Natural killer cell (primary cell): Measurements from ENCODE around the gene THG1L. TPM values are rescaled to one million over a fixed set of nuclear protein-coding genes. Genes with fewer than 3 reads are reported as not detected.

Experiments
- ATAC-seq, 3 donors: fragments of 150-1000 bp in 2 of 3; fragments of 200-7000 bp in 1 of 3; cut with Tn5 transposase; 1 replicate in 1 of 3; 2 replicates in 2 of 3; pipeline ENCODE4 v1.10.0; 2021; ENCODE audit warnings: mild to moderate bottlenecking in 2 of 3, moderate library complexity in 2 of 3
- DNase-seq, 2 donors: peaks; one replicate each; pipeline versions ENCODE4 v3.0.0 to v3.0.0-alpha.2; 2013 to 2021; ENCODE audit warnings: mixed read lengths in 1 of 2
- H3K27ac ChIP-seq: one replicate; pipeline ENCODE4 v1.5.1; 2013; ENCODE audit warnings: mild to moderate bottlenecking, low read length
- H3K27me3 ChIP-seq: one replicate; pipeline ENCODE4 v1.6.1; 2013; ENCODE audit warnings: low read length; ENCODE audit not compliant: control insufficient read depth, insufficient read depth
- H3K36me3 ChIP-seq: one replicate; pipeline ENCODE4 v1.6.1; 2013; ENCODE audit warnings: low read length; ENCODE audit not compliant: control insufficient read depth, insufficient read depth
- H3K4me1 ChIP-seq: one replicate; pipeline ENCODE4 v1.6.1; 2013; ENCODE audit warnings: low read length; ENCODE audit not compliant: control insufficient read depth, insufficient read depth
- H3K4me3 ChIP-seq: one replicate; pipeline ENCODE4 v1.5.1; 2013; ENCODE audit warnings: low read length
- H3K9me3 ChIP-seq: one replicate; pipeline ENCODE4 v1.6.1; 2013; ENCODE audit warnings: low read length; ENCODE audit not compliant: control insufficient read depth, insufficient read depth
- H3K27ac Mint-ChIP-seq, 2 donors: one replicate each; pipeline ENCODE4 v1.8.0; 2022; ENCODE audit warnings: mild to moderate bottlenecking in 2 of 2, mixed read lengths in 2 of 2, moderate library complexity in 1 of 2
- H3K27me3 Mint-ChIP-seq, 2 donors: one replicate each; pipeline ENCODE4 v1.8.0; 2022; ENCODE audit warnings: low read depth in 2 of 2, mixed read lengths in 2 of 2
- H3K36me3 Mint-ChIP-seq: one replicate; pipeline ENCODE4 v1.8.0; 2022; ENCODE audit warnings: mixed read lengths
- H3K4me1 Mint-ChIP-seq, 2 donors: one replicate each; pipeline ENCODE4 v1.8.0; 2022; ENCODE audit warnings: mixed read lengths in 2 of 2
- H3K4me3 Mint-ChIP-seq: one replicate; pipeline ENCODE4 v1.8.0; 2022; ENCODE audit warnings: mild to moderate bottlenecking, moderate library complexity, mixed read lengths
- H3K9me3 Mint-ChIP-seq, 2 donors: one replicate each; pipeline ENCODE4 v1.8.0; 2022; ENCODE audit warnings: mixed read lengths in 2 of 2
- CTCF ChIP-seq: fragments of 200-600 bp; IDR thresholded peaks from one replicate; pipeline ENCODE4 v1.8.0; 2022; ENCODE audit warnings: antibody characterized with exemption
- WGBS: methylation state at CpG from one replicate; pipeline ENCODE4 v1.1.7; 2013; ENCODE audit warnings: missing lambda C conversion rate; ENCODE audit not compliant: insufficient coverage; 5-methylcytosine and 5-hydroxymethylcytosine counted together
- intact Hi-C: fragments of 100-400 bp; cut with micrococcal nuclease; formaldehyde crosslinking; loops from one replicate; pipeline ENCODE4 v1.14.2; 2022
- total RNA-seq, 4 donors: library from RNA; stranded (reverse); fragments of 120-200 nt in 1 of 4; gene quantifications; one replicate each; pipeline versions ENCODE4 v1.2.3 to v1.2.4, GENCODE V29; 2013 to 2022

Gene THG1L
- total RNA-seq, 3 donors from 2014 or later (not counting 1 experiment from before 2014, with no cell fraction given) = 3.1 to 4.7 (median 3.5) TPM

- intact Hi-C loops = no loop called here
Measured at GRCh38 chr5:157703736-157704135, 27.5 kb upstream of the THG1L start.

GRCh38 chr5:157708866-157709265, 22.4 kb upstream of the THG1L start:
- 100% methylated on average over 1 of the region's 1 CpG for WGBS

More at GRCh38 chr5:157703736-157704135, 27.5 kb upstream of the THG1L start:
- H3K4me3 ChIP-seq = no peak overlapping the region
- ATAC-seq (no peak), DNase-seq (no peak)
- H3K36me3 ChIP-seq = no peaks in the 10 kb centered on the region
- Mint-ChIP-seq H3K9me3 (no peaks in the 10 kb centered on the region), H3K4me3 (no peak overlapping the region), H3K27me3 (peaks cover 14 to 24% of the 10 kb centered on the region in 2 donors), H3K27ac (no peak overlapping the region), H3K4me1 (no peaks in the 10 kb centered on the region), H3K36me3 (no peaks in the 10 kb centered on the region)
- TF ChIP-seq CTCF = no peak
- no peaks in the 10 kb centered on the region for H3K4me1 ChIP-seq
- H3K27me3 ChIP-seq = no peaks in the 10 kb centered on the region
- no peak overlapping the region for H3K27ac ChIP-seq
- 83% methylated on average over 2 of the region's 3 CpGs for WGBS
- H3K9me3 ChIP-seq = no peaks in the 10 kb centered on the region

GRCh38 chr5:157709346-157709745, 21.9 kb upstream of the THG1L start:
- Histone ChIP-seq H3K9me3 (no peaks in the 10 kb centered on the region), H3K4me3 (no peak overlapping the region), H3K27ac (no peak overlapping the region), H3K4me1 (no peaks in the 10 kb centered on the region), H3K27me3 (no peaks in the 10 kb centered on the region), H3K36me3 (no peaks in the 10 kb centered on the region)
- Mint-ChIP-seq H3K4me3 (no peak overlapping the region), H3K4me1 (no peaks in the 10 kb centered on the region), H3K9me3 (no peaks in the 10 kb centered on the region), H3K27me3 (peaks cover 8 to 15% of the 10 kb centered on the region in 2 donors), H3K27ac (no peak overlapping the region), H3K36me3 (no peaks in the 10 kb centered on the region)
- TF ChIP-seq CTCF = no peak
- intact Hi-C loops = no loop called here
- DNase-seq = no peak
- no peak for ATAC-seq

More at GRCh38 chr5:157708866-157709265, 22.4 kb upstream of the THG1L start:
- no peaks in the 10 kb centered on the region for H3K4me1 Mint-ChIP-seq
- H3K36me3 Mint-ChIP-seq = no peaks in the 10 kb centered on the region
- H3K27ac Mint-ChIP-seq = no peak overlapping the region
- H3K9me3 Mint-ChIP-seq = no peaks in the 10 kb centered on the region
- no peak for TF ChIP-seq CTCF
- Histone ChIP-seq H3K4me1 (no peaks in the 10 kb centered on the region), H3K36me3 (no peaks in the 10 kb centered on the region), H3K9me3 (no peaks in the 10 kb centered on the region), H3K4me3 (no peak overlapping the region), H3K27ac (no peak overlapping the region), H3K27me3 (no peaks in the 10 kb centered on the region)
- H3K27me3 Mint-ChIP-seq = peaks cover 10 to 20% of the 10 kb centered on the region in 2 donors
- H3K4me3 Mint-ChIP-seq = no peak overlapping the region
- ATAC-seq (no peak), DNase-seq (no peak)
- intact Hi-C loops = no loop called here

GRCh38 chr5:157710431-157710830, 20.8 kb upstream of the THG1L start:
- DNase-seq = no peak
- WGBS = 90% methylated on average over 1 of the region's 3 CpGs
- Mint-ChIP-seq H3K4me3 (no peak overlapping the region), H3K27ac (no peak overlapping the region), H3K27me3 (peaks cover 6 to 15% of the 10 kb centered on the region in 2 donors), H3K36me3 (no peaks in the 10 kb centered on the region), H3K4me1 (no peaks in the 10 kb centered on the region), H3K9me3 (no peaks in the 10 kb centered on the region)
- Histone ChIP-seq H3K27me3 (no peaks in the 10 kb centered on the region), H3K9me3 (no peaks in the 10 kb centered on the region), H3K4me1 (no peaks in the 10 kb centered on the region), H3K36me3 (no peaks in the 10 kb centered on the region), H3K4me3 (no peak overlapping the region), H3K27ac (no peak overlapping the region)
- no peak for TF ChIP-seq CTCF
- intact Hi-C loops = loop anchor here (10.0 kb wide), 1 partner anchor 276 kb away; no protein-coding TSS in a partner anchor
- no peak for ATAC-seq
